Measurements from ENCODE around the gene PTPRM. TPM values are rescaled to one million over a fixed set of nuclear protein-coding genes. Genes with fewer than 3 reads are reported as not detected.

PTPRM gene
- total RNA-seq, 1 donor = 64.2 TPM

GRCh38 chr18:8253944-8254343, 686.8 kb downstream of the PTPRM start:
- TF ChIP-seq CTCF (IDR thresholded peaks at IDR 0.05; ENCODE audit: insufficient read depth, low read length) = no peak
- DNase-seq (ENCODE audit: low read depth) = no peak
- H3K4me3 ChIP-seq (ENCODE audit: low read depth, low read length) = no peak overlapping the region

GRCh38 chr18:8254654-8255053, 687.5 kb downstream of the PTPRM start:
- H3K4me3 ChIP-seq (ENCODE audit: low read depth, low read length) = no peak overlapping the region
- no peak for TF ChIP-seq CTCF (IDR thresholded peaks at IDR 0.05; ENCODE audit: insufficient read depth, low read length)
- peak; percentile 32 for DNase-seq (ENCODE audit: low read depth)

GRCh38 chr18:8257851-8258434, 690.8 kb downstream of the PTPRM start:
- TF ChIP-seq CTCF (IDR thresholded peaks at IDR 0.05; ENCODE audit: insufficient read depth, low read length) = no peak
- no peak for DNase-seq (ENCODE audit: low read depth)
- H3K4me3 ChIP-seq (ENCODE audit: low read depth, low read length) = no peak overlapping the region

GRCh38 chr18:8260319-8260718, 693.2 kb downstream of the PTPRM start:
- TF ChIP-seq CTCF (IDR thresholded peaks at IDR 0.05; ENCODE audit: insufficient read depth, low read length) = no peak
- no peak overlapping the region for H3K4me3 ChIP-seq (ENCODE audit: low read depth, low read length)
- no peak for DNase-seq (ENCODE audit: low read depth)

GRCh38 chr18:8260827-8261226, 693.7 kb downstream of the PTPRM start:
- no peak for TF ChIP-seq CTCF (IDR thresholded peaks at IDR 0.05; ENCODE audit: insufficient read depth, low read length)
- no peak for DNase-seq (ENCODE audit: low read depth)
- H3K4me3 ChIP-seq (ENCODE audit: low read depth, low read length) = no peak overlapping the region

GRCh38 chr18:8261651-8262091, 694.6 kb downstream of the PTPRM start:
- DNase-seq (ENCODE audit: low read depth) = no peak
- TF ChIP-seq CTCF (IDR thresholded peaks at IDR 0.05; ENCODE audit: insufficient read depth, low read length) = no peak
- H3K4me3 ChIP-seq (ENCODE audit: low read depth, low read length) = no peak overlapping the region

- TF ChIP-seq CTCF (IDR thresholded peaks at IDR 0.05; ENCODE audit: insufficient read depth, low read length) = no peak
- H3K4me3 ChIP-seq (ENCODE audit: low read depth, low read length) = no peak overlapping the region
- no peak for DNase-seq (ENCODE audit: low read depth)
Measured at GRCh38 chr18:8262221-8262620, 695.1 kb downstream of the PTPRM start.

Data from fibroblast of the aortic adventitia (primary cell).